ENCODE results near the gene KRTAP1-1. TPM values are rescaled to one million over a fixed set of nuclear protein-coding genes. Genes with fewer than 3 reads are reported as not detected.
"Not testable (repeated sequence)": the region's sequence is repeated elsewhere in the genome, so short reads cannot be mapped to it uniquely, and the experiment has no call there.

The KRTAP1-1 gene
- total RNA-seq, 1 donor from 2014 or later = not detected

DNA sequence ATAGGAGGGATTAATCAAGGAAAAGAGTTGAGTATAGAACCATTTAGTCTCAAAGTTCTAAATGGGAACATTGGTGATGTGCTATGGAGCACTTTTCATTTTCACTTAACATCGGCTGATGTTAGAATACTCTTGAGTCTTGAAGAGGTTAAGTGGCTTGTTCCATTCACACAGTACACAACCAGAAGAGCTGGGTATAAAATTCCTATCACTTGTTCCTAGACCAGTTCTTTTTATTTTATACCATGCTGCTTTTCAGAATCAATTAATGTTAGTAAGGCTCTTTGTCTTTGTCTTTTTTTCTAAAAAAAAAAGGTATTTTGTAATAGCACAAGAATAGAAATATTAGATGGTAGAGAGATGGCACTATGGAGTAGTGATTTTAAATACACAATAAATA lies 1.7 kb upstream of the KRTAP1-1 start:
- no peak overlapping the region for H3K27ac ChIP-seq (replicated peaks)
- TF ChIP-seq, protein P1, sequence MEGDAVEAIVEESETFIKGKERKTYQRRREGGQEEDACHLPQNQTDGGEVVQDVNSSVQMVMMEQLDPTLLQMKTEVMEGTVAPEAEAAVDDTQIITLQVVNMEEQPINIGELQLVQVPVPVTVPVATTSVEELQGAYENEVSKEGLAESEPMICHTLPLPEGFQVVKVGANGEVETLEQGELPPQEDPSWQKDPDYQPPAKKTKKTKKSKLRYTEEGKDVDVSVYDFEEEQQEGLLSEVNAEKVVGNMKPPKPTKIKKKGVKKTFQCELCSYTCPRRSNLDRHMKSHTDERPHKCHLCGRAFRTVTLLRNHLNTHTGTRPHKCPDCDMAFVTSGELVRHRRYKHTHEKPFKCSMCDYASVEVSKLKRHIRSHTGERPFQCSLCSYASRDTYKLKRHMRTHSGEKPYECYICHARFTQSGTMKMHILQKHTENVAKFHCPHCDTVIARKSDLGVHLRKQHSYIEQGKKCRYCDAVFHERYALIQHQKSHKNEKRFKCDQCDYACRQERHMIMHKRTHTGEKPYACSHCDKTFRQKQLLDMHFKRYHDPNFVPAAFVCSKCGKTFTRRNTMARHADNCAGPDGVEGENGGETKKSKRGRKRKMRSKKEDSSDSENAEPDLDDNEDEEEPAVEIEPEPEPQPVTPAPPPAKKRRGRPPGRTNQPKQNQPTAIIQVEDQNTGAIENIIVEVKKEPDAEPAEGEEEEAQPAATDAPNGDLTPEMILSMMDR (IDR thresholded peaks at IDR 0.05; ENCODE audit: borderline replicate concordance) = no peak
- intact Hi-C loops (cut with micrococcal nuclease) = no loop called here
- no peak overlapping the region for H3K4me3 ChIP-seq
- H3K9me3 ChIP-seq (replicated peaks) = peaks cover 11% of the 10 kb centered on the region
- DNase-seq = no peak
- no peaks in the 10 kb centered on the region for H3K36me3 ChIP-seq
- H3K4me1 ChIP-seq = no peaks in the 10 kb centered on the region
- H3K27me3 ChIP-seq (ENCODE audit: low read depth) = peaks cover 48% of the 10 kb centered on the region

DNA sequence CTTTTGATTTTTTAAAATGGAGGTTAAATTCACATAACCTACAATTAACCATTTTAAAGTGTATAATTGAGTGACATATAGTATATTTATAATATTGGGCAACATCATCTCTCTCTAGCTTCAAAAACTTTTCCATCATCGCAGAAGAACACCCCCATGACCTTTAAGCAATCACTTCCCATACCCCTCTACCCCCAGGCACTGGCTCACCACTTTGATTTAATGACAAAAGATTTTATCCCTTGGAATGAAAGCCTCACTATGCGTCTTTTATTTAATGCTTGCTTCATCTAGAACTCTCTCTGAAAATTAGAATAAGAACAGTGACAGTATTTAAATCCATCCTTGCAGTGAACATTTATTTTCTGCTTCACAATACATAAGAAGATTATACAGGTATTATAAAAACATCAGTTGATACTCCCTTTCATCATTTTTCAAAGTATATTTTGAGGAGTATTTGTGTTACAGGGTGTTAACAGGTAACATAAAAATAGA lies 3.3 kb downstream of the KRTAP1-1 start:
- TF ChIP-seq, protein P1 (IDR thresholded peaks at IDR 0.05; ENCODE audit: borderline replicate concordance) = no peak
- peaks cover 53% of the 10 kb centered on the region for H3K27me3 ChIP-seq (ENCODE audit: low read depth)
- no peak for DNase-seq
- H3K4me3 ChIP-seq = no peak overlapping the region
- intact Hi-C loops (cut with micrococcal nuclease) = no loop called here
- H3K9me3 ChIP-seq (replicated peaks) = peaks cover 4% of the 10 kb centered on the region
- no peaks in the 10 kb centered on the region for H3K36me3 ChIP-seq
- H3K27ac ChIP-seq (replicated peaks) = no peak overlapping the region
- no peaks in the 10 kb centered on the region for H3K4me1 ChIP-seq

GRCh38 chr17:41034346-41034935 lies 6.8 kb downstream of the KRTAP1-1 start, which contains the start of gene KRTAP1-3:
KRTAP1-3 (minus strand) TSS chr17:41034874; CDS start chr17:41034821, 53 bp downstream.
- intact Hi-C loops (cut with micrococcal nuclease); H3K4me1 ChIP-seq; H3K4me3 ChIP-seq; H3K9me3 ChIP-seq (replicated peaks); H3K27ac ChIP-seq (replicated peaks); H3K36me3 ChIP-seq; DNase-seq: not testable (repeated sequence)
- H3K27me3 ChIP-seq (ENCODE audit: low read depth) = peaks cover 64% of the 10 kb centered on the region

GRCh38 chr17:41029633-41030245 lies 11.5 kb downstream of the KRTAP1-1 start, which contains the start of gene KRTAP1-4:
KRTAP1-4 (minus strand) TSS chr17:41030195; CDS start chr17:41030078, 117 bp downstream.
- no peak within 1 kb of the TSS for H3K4me3 ChIP-seq
- no peaks in the 10 kb centered on the region for H3K4me1 ChIP-seq
- H3K27me3 ChIP-seq (ENCODE audit: low read depth) = peaks cover 75% of the 10 kb centered on the region
- H3K27ac ChIP-seq (replicated peaks) = no peak within 1 kb of the TSS
- intact Hi-C loops (cut with micrococcal nuclease) = no loop called here
- TF ChIP-seq, protein P1 (IDR thresholded peaks at IDR 0.05; ENCODE audit: borderline replicate concordance) = no peak
- no peaks in the 10 kb centered on the region for H3K36me3 ChIP-seq
- no peak for DNase-seq
- H3K9me3 ChIP-seq (replicated peaks) = no peaks in the 10 kb centered on the region

GRCh38 chr17:41026715-41027471 lies 14.4 kb downstream of the KRTAP1-1 start, which contains the start of gene KRTAP1-5:
KRTAP1-5 (minus strand) TSS chr17:41027208; CDS start chr17:41027155, 53 bp downstream.
- TF ChIP-seq, protein P1 (IDR thresholded peaks at IDR 0.05; ENCODE audit: borderline replicate concordance) = no peak
- intact Hi-C loops (cut with micrococcal nuclease) = no loop called here
- no peak within 1 kb of the TSS for H3K4me3 ChIP-seq
- no peak within 1 kb of the TSS for H3K27ac ChIP-seq (replicated peaks)
- H3K9me3 ChIP-seq (replicated peaks) = no peaks in the 10 kb centered on the region
- H3K4me1 ChIP-seq = no peaks in the 10 kb centered on the region
- no peak for DNase-seq
- no peaks in the 10 kb centered on the region for H3K36me3 ChIP-seq
- peaks cover 63% of the 10 kb centered on the region for H3K27me3 ChIP-seq (ENCODE audit: low read depth)

All from left ventricle myocardium inferior (tissue), 1 donor.